ENCODE measurements around the gene TMEM258.
A peak's percentile ranks its signal among the peaks of the same experiment; 100 is the strongest.

Gene TMEM258

DNA sequence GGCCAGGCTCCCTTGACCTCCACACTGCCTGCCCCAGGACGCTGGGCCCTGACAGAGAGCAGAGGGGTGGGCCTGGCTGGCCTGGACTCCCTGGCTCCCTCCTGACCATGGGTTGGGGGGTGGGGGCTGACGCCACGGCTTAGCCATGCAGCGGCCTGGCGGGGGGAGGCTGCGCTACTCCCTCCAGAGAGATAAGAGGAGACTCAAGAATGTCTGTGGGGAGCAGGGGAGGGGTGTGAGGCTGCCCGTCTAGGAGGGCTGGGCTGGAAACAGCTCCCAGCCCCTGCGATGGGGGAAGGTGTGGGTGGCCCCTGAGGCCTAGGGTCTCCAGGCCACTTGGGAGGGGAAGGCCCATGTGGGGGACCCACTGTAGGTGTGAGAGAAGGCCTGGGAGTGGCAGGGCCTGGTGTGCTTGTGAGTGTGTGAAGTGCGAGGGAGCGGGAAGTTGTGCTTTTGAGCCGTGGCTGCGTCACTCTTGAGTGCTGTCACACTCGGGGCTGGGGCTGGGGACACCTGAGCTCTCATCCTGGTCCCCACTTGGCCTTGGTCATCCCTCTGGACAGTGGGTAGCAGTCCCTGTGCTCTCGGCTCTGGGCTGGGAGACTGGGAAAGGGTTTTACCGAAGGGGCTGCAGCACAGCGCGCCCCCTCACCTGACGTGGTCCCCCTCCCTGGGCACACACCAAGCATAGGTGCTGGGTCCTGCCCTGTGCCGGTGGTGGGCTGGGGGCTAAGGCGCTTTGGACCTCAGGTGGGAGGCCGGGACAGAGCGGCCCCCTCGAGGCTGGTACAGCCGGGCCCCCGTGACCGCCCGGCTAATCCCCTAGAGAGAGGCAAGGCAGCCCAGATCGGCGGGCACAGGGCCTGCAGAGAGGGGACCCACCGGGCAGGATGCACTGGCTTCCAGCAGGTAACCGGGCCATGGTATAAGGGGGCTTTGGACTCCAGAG lies 37.6 kb downstream of the TMEM258 start:
- Histone ChIP-seq H3K27ac (no peak overlapping the region), H3K36me3 (ENCODE audit: insufficient read depth) (no peaks in the 10 kb centered on the region), H3K4me2 (no peak overlapping the region), H3K79me2 (ENCODE audit: insufficient read depth, low read depth) (no peaks in the 10 kb centered on the region), H3K9ac (no peak overlapping the region), H3K4me1 (ENCODE audit: low read depth, poor library complexity, severe bottlenecking) (peaks cover 8% of the 10 kb centered on the region), H3K4me3 (IDR thresholded peaks at IDR 0.05; ENCODE audit: insufficient read depth, low read depth, low read length) (no peak overlapping the region), H4K20me1 (ENCODE audit: insufficient read depth) (no peaks in the 10 kb centered on the region), H2AFZ (ENCODE audit: low read depth) (no peak overlapping the region), H3K27me3 (ENCODE audit: insufficient read depth, low read depth) (peaks cover 17% of the 10 kb centered on the region; the same call in 1 of the 2 replicates)
- TF ChIP-seq CTCF (conservative IDR thresholded peaks at IDR 0.05; ENCODE audit: low read depth, low read length), result no peak

DNA sequence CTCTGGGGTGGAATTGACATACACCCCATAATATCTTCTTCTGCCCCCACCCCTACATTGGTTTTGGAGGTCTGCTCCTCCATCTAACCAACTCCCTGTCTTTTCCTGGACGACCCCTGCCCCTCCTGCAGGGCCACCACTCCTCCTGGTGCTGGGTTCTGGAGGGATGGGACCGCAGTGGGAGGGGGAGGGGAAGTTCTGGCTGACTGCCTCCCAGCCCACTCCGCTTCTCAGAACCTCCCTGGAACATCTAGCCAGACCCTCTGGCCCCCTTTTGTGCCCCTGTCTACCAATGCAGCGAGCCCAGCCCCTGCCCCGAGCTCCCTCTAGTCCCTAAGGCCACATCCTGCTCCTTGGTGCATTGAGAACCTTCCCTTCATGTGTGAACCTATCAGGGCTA lies 38.7 kb downstream of the TMEM258 start:
- Histone ChIP-seq H3K9ac (no peak overlapping the region), H3K4me2 (no peak overlapping the region), H3K36me3 (ENCODE audit: insufficient read depth) (no peaks in the 10 kb centered on the region), H3K27ac (no peak overlapping the region), H3K4me1 (ENCODE audit: low read depth, poor library complexity, severe bottlenecking) (peaks cover 8% of the 10 kb centered on the region), H3K27me3 (ENCODE audit: insufficient read depth, low read depth) (peaks cover 17% of the 10 kb centered on the region; the same call in 1 of the 2 replicates), H2AFZ (ENCODE audit: low read depth) (no peak overlapping the region), H4K20me1 (ENCODE audit: insufficient read depth) (no peaks in the 10 kb centered on the region), H3K4me3 (IDR thresholded peaks at IDR 0.05; ENCODE audit: insufficient read depth, low read depth, low read length) (no peak overlapping the region), H3K79me2 (ENCODE audit: insufficient read depth, low read depth) (no peaks in the 10 kb centered on the region)
- TF ChIP-seq CTCF (conservative IDR thresholded peaks at IDR 0.05; ENCODE audit: low read depth, low read length), result no peak

DNA sequence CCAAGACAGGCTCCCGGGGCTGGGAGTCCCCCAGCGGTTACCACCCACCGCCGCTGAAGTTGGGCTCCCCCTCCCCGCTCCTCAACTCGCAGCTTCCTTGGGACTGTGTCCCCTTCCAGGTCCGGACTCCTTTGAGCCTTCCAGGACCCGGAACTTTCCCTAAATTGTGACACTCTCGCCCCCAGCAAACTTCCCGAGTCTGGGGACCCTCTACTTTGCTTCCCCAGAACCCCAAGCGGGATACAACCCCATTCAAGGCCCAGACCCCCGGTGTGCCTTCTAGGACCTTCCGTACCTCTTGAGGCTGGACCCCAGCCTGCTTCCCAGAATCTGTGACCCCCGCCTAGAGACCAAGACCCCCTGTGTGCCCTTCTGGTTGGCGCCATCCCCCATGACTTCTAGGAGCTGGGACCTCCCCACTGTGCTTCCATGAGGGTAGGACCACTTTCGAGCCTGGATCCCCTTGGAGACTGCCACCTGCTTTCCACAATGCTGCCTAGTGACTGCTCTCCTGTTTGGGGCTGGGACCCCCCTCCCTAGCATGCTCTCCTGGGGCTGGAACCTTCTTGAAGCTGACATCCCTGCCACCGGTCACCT lies 39.4 kb downstream of the TMEM258 start:
- H3K4me2 ChIP-seq, result peak overlapping the region; percentile 42; the same call in 1 of the 2 replicates
- peak overlapping the region; percentile 30; the same call in 1 of the 2 replicates for H2AFZ ChIP-seq (ENCODE audit: low read depth)
- H3K36me3 ChIP-seq (ENCODE audit: insufficient read depth), result no peaks in the 10 kb centered on the region
- no peaks in the 10 kb centered on the region for H4K20me1 ChIP-seq (ENCODE audit: insufficient read depth)
- H3K27ac ChIP-seq, result no peak overlapping the region
- peaks cover 17% of the 10 kb centered on the region; the same call in 1 of the 2 replicates for H3K27me3 ChIP-seq (ENCODE audit: insufficient read depth, low read depth)
- H3K4me3 ChIP-seq (IDR thresholded peaks at IDR 0.05; ENCODE audit: insufficient read depth, low read depth, low read length), result no peak overlapping the region
- no peak overlapping the region for H3K9ac ChIP-seq
- H3K4me1 ChIP-seq (ENCODE audit: low read depth, poor library complexity, severe bottlenecking), result peaks cover 8% of the 10 kb centered on the region
- TF ChIP-seq CTCF (conservative IDR thresholded peaks at IDR 0.05; ENCODE audit: low read depth, low read length), result no peak
- no peaks in the 10 kb centered on the region for H3K79me2 ChIP-seq (ENCODE audit: insufficient read depth, low read depth)

GRCh38 chr11:61752117-61752924 lies 40.1 kb downstream of the TMEM258 start, which contains the start of gene MYRF:
MYRF (plus strand) TSS chr11:61752636; CDS start chr11:61752745, 109 bp downstream.
- peaks cover 8% of the 10 kb centered on the region for H3K4me1 ChIP-seq (ENCODE audit: low read depth, poor library complexity, severe bottlenecking)
- H4K20me1 ChIP-seq (ENCODE audit: insufficient read depth), result no peaks in the 10 kb centered on the region
- H3K27me3 ChIP-seq (ENCODE audit: insufficient read depth, low read depth), result peaks cover 17% of the 10 kb centered on the region; the same call in 1 of the 2 replicates
- H2AFZ ChIP-seq (ENCODE audit: low read depth), result peak within 1 kb of the TSS; percentile 60; the same call in 1 of the 2 replicates
- 0 out of 2 replicates have a peak, but pooled peaks have one; percentile 38 for TF ChIP-seq CTCF (conservative IDR thresholded peaks at IDR 0.05; ENCODE audit: low read depth, low read length)
- no peak within 1 kb of the TSS for H3K27ac ChIP-seq
- H3K79me2 ChIP-seq (ENCODE audit: insufficient read depth, low read depth), result no peaks in the 10 kb centered on the region
- H3K36me3 ChIP-seq (ENCODE audit: insufficient read depth), result no peaks in the 10 kb centered on the region
- no peak within 1 kb of the TSS for H3K4me3 ChIP-seq (IDR thresholded peaks at IDR 0.05; ENCODE audit: insufficient read depth, low read depth, low read length)
- H3K9ac ChIP-seq, result no peak within 1 kb of the TSS
- H3K4me2 ChIP-seq, result peak within 1 kb of the TSS; percentile 42

Measured in KMS-11 (cell line).